ENCODE data around the gene NAMPT.
"Not testable (repeated sequence)": the region's sequence is repeated elsewhere in the genome, so short reads cannot be mapped to it uniquely, and the experiment has no call there.

- not testable (repeated sequence) for TF ChIP-seq RCOR1 (IDR thresholded peaks at IDR 0.05; ENCODE audit: low read depth, low read length); JUNB (IDR thresholded peaks at IDR 0.05); REST (IDR thresholded peaks at IDR 0.05); USF2 (IDR thresholded peaks at IDR 0.05); EP300 (IDR thresholded peaks at IDR 0.05); POLR2A (IDR thresholded peaks at IDR 0.05; ENCODE audit: low read length); MAZ (IDR thresholded peaks at IDR 0.05; ENCODE audit: borderline replicate concordance, low read depth, low read length)
These were observed 13.8 kb upstream of the NAMPT start for GRCh38 chr7:106298631-106299030.

Data from A549 (cell line).